PC-3 (cell line): ENCODE measurements around the gene DMD.

Experiments
- EZH2phosphoT487 ChIP-seq: fragments of 300-600 bp; sonication (generic); IDR thresholded peaks from 2 replicates; pipeline ENCODE4 v1.6.1; 2018; ENCODE audit warnings: mild to moderate bottlenecking, antibody characterized with exemption, low read length, borderline replicate concordance
- TF ChIP-seq, protein P1 (sequence below): fragments of 300-600 bp; sonication (generic); conservative IDR thresholded peaks from 2 replicates; pipeline ENCODE4 v1.5.1; 2017; ENCODE audit warnings: antibody characterized with exemption, low read depth, mild to moderate bottlenecking, low read length

DNA sequence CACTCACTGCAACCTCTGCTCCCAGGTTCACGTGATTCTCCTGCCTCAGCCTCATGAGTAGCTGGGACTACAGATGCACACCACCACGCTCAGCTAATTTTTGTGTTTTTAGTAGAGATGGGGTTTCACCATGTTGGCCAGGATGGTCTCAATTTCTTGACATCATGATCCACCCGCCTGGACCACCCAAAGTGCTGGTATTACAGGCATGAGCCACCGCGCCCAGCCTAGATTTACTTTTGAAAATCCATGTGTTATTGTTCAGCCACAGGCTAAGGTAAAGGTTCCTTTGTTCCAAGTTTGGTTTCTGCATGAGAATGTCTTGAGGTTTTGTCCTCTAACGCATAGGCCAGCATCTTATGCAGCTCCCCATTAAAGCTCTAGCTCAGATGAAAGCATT, 371.6 kb downstream of the DMD start:
- TF ChIP-seq, protein P1, sequence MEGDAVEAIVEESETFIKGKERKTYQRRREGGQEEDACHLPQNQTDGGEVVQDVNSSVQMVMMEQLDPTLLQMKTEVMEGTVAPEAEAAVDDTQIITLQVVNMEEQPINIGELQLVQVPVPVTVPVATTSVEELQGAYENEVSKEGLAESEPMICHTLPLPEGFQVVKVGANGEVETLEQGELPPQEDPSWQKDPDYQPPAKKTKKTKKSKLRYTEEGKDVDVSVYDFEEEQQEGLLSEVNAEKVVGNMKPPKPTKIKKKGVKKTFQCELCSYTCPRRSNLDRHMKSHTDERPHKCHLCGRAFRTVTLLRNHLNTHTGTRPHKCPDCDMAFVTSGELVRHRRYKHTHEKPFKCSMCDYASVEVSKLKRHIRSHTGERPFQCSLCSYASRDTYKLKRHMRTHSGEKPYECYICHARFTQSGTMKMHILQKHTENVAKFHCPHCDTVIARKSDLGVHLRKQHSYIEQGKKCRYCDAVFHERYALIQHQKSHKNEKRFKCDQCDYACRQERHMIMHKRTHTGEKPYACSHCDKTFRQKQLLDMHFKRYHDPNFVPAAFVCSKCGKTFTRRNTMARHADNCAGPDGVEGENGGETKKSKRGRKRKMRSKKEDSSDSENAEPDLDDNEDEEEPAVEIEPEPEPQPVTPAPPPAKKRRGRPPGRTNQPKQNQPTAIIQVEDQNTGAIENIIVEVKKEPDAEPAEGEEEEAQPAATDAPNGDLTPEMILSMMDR: no peak
- TF ChIP-seq EZH2phosphoT487: no peak
